Erythroblast (primary cell): ENCODE measurements around the gene DNAJB14.
A peak's percentile ranks its signal among the peaks of the same experiment; 100 is the strongest.

Source experiments
- DNase-seq, 2 experiments: peaks; one replicate each; lab custom pipeline; 2025; lab: John Stamatoyannopoulos, UW
- GATA1 ChIP-seq: IDR thresholded peaks from 2 replicates; pipeline ENCODE4 v1.6.1; 2011; ENCODE audit warnings: low read depth, mild to moderate bottlenecking, control low read depth, low read length, moderate library complexity
- POLR2A ChIP-seq: IDR thresholded peaks from 2 replicates; pipeline ENCODE4 v1.6.1; 2011; ENCODE audit warnings: mild to moderate bottlenecking, low read length

DNAJB14 gene

DNA sequence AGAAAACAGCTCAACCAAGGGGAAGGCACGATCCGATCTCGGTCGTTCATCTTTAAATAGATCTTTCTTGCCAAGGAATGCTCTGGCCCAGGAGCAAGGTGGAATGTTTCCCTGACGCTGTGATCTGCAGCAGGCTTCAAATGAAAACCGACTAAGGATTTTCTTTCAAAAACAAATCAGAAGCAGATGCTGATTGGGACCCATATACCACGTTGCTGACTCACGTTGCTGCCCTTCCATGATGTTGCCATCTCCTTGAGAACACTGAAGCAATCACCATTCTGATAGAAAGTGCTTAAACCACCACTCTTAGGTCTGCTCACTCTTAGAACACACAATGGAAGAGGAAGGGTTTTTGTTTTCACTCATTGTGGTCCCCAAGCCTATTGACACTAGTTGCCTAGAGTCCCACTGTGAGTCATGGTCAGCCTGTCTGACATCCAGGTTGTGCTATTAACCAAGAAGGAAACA is 78.3 kb downstream of the DNAJB14 start:
- TF ChIP-seq POLR2A = no peak
- no peak for DNase-seq

DNA sequence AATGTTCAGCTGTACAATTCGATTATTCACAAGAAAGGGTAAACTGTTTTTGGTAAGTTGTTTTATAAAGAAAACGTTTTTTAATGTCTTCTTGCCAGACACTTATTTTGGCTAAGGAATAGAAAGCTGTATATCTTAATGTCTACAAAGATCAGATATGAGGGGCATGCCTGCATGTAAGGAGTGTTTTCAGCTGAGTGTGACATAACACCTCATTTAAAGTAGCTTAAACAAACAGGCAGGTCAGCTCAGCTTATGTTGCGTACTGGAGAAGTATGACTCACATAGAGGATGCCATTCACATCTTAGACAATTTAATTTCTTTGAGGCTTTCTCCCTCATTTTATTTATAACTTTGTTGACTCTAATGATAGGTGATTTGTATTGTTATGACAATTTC is 82.6 kb downstream of the DNAJB14 start:
- TF ChIP-seq GATA1 (no peak), POLR2A (no peak)
- peak in 1 of 2 experiments; percentile 7 for DNase-seq

DNA sequence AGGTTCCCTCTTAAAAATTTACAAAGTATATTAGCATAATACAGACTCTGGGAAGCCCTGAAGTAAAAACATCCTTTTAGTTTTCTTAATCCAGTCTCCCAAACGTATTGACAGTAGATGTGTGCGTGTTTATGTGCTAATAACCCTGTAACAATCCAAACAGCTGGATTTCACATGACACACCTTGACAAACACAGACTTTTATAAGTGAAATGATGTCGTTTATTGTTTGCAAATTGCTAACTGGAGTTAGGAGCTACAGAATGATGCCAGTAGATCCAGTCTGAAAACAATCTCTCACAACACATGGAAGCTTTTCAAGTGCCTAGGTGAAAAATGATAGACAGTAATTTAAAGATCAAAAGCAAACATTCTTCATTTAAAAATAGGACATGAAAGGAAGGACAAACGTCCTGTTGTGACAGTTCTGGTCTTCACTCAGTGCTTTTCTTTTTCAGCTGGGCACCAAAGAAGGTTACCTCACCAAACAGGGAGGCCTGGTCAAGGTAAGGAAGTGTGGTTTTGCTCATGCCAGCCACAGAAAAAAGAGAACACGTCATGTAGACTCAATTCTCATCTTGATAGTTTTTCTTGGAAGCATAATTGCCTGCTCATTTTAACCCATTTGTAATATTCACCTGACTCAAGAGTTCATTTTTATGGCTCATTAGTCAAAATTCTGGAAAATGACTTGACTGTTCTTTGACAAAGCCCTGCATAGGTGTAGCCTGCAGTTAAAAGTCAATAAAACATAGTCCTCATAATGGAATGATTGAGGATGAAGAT is 85.1 kb downstream of the DNAJB14 start:
- no peak for DNase-seq
- no peak for TF ChIP-seq POLR2A
- no peak for TF ChIP-seq GATA1

DNA sequence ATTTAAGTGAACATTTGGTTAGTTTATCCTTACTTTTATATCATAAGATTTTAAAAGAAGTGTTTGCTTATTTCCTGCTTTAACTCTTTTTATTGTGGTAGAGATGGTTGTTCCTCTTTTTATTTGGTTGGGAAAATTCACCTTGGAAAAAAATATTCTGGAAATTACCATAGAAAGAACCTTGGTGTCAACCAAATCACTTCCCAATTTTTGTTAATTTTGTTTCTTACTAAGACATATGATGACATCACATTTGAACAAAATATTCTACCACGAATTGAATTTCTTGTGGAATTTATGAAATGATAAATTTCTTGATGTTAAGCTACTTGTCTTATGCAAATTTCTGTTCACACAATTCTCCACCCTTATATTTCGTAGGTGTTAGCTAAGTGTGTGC is 85.9 kb downstream of the DNAJB14 start:
- TF ChIP-seq GATA1 = no peak
- no peak for TF ChIP-seq POLR2A
- no peak for DNase-seq

DNA sequence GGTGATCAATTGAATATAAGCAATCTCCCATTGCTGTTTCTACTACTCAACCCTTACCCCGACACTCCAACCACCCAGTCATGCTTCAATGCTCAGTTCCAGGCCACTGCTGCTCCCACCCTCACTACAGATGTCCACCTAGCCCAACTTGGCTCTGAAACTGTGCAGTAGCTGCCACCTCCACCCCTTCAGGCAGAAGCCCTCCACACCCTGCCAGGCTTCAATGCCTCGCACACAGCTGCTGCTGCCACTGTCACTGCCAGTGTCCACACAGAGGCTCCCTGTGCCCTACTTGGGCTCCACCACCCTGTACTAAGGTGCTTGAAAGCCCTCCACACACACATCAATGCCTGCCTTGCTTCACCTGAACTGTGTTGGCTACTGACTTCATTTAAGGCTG is 86.8 kb downstream of the DNAJB14 start:
- DNase-seq = no peak
- TF ChIP-seq GATA1 (no peak), POLR2A (no peak)

DNA sequence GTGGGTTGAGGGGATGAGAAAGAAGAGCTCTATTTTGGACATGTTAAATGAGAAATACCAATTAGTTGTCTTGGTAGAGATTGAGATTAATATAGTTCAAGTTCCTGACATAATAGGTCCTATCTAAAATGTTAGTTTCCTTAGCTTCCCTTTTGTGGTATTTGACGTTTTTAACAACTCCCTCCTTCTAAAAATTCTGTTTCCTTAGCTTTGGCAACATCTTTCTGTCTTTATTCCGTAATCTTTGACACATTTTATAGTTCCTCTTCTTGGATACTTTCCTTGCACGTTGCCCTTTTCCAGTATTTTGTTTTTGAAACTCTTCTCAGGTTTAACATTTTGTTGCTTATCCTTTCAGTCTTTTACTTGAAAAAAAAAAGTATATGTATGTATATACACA is 89.1 kb downstream of the DNAJB14 start:
- TF ChIP-seq GATA1 = no peak
- TF ChIP-seq POLR2A = no peak
- DNase-seq = no peak

DNA sequence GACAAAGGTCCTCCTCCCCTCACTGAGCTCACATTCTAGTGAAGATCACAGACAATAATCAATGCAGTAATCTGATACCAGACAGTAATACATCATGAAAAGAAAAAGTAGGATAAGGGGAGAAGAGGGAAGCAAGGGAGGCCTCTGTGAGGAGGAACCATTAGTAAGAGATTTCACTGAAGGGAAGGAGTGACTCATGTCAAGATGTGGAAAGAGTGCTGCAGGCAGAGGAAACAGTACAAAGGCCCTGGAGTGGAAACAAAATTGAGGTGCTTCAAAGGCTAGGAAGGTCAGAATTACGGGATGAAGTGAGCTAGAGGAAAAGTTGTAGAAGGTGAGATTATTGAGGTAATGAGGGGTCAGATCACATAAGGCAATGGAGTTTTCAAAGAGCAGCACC is 90.3 kb downstream of the DNAJB14 start:
- DNase-seq = peak in 1 of 2 experiments; percentile 36
- no peak for TF ChIP-seq POLR2A
- no peak for TF ChIP-seq GATA1

DNA sequence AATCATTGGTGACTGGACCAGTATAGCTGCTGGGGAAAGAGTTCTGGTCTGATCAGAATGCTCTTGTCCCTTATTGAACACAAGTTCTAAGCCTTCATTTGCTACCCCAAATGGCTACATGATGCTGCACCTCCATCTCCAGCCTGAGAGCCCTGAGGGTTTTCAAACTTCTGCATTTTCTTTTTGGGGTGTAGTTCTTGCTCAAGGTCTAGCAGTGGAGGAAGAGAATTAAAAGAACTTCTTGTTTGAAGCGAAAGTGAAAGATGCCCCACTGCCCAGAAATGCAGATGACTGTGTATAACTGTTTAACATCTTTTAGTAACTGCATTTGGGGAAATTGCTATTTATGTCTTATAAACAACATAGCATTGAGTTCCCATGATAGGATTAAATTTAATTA is 90.7 kb downstream of the DNAJB14 start:
- DNase-seq = peak in 1 of 2 experiments; percentile 28
- TF ChIP-seq GATA1 (no peak), POLR2A (no peak)

DNA sequence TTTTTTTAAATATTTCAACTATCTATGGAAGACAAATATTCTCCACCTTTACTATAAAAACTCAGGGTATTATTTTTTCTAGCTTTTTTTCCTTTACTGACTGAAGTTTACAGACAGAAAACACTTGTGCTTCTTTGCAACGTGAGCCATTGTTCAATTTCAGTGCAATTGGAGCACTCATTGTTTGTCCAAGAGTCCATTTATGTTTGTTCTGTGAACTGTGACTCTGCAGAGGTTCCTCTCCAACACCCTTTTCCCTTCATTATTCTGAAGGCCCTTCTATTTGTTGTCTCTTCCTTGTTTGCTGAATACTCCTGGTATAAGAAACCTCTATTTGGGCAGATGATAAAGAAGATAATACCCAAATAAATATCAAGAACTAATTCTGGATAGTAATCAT is 92.4 kb downstream of the DNAJB14 start:
- DNase-seq = no peak
- no peak for TF ChIP-seq POLR2A
- no peak for TF ChIP-seq GATA1

DNA sequence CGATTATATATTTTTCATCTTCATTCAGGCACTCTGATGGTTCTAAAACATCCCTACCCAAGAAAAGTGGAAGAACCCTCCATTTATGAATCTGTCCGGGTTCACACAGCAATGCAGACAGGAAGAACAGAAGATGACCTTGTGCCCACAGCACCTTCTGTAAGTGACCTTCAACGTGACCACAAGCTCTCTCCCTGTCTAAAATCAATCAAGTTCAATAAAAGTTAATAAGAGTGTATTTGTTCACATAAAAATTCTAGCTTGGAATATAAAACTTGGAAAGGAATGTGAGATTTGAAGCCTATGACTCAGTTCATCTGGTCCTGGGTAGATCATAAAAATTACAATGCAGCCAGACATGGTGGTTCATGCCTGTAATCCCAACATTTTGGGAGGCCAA is 93.2 kb downstream of the DNAJB14 start:
- DNase-seq = no peak
- no peak for TF ChIP-seq GATA1
- no peak for TF ChIP-seq POLR2A

DNA sequence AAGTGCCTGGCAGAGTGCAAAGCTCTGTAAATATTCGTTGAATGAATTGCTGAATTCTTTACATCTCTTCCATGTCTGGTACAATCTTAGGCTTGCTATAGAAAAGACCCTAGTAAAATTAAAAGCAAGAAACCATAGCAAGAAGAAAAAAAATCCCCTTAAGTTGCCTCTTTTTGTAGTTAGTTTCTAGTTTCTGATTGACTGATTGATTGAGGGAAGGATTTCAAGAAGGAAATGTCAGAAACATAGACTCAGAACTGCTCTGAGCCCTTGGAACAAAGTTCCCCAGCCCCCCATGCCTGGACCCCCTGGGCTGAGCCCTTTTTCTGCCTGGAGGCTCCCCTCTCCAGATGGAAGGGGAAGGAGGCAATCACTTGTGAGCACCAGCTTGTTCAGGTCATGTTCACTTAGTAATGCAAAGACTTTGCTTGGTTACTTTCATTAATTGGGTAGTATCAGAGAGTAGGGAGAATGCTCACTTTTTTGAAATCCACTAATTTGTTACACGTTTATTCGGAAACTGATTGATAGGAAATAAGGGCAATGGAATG is 94.1 kb downstream of the DNAJB14 start:
- DNase-seq = no peak

DNA sequence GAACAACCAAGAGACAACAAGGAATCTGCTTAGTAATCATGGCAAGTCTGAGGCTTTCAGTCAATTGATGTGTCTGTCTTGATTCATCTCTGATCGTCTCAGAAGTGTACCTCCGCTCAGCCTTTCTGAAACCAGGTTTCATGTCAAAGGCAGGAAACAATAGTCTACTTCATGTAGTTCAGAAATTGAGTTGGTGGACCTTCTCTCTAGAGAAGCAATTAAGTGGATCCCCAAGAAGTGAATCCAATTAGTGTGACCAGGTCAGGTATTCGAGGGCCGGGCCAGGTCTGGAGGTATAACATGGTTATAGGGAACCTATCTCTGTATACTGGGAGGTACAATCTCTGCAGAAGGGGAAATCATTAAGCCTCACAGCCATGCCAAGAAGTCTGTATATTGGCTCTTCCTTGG is 97.8 kb downstream of the DNAJB14 start:
- TF ChIP-seq GATA1 (no peak), POLR2A (no peak)
- no peak for DNase-seq

More for the DNA sequence above, 94.1 kb downstream of the DNAJB14 start:
- TF ChIP-seq POLR2A = no peak
- TF ChIP-seq GATA1 = no peak

DNA sequence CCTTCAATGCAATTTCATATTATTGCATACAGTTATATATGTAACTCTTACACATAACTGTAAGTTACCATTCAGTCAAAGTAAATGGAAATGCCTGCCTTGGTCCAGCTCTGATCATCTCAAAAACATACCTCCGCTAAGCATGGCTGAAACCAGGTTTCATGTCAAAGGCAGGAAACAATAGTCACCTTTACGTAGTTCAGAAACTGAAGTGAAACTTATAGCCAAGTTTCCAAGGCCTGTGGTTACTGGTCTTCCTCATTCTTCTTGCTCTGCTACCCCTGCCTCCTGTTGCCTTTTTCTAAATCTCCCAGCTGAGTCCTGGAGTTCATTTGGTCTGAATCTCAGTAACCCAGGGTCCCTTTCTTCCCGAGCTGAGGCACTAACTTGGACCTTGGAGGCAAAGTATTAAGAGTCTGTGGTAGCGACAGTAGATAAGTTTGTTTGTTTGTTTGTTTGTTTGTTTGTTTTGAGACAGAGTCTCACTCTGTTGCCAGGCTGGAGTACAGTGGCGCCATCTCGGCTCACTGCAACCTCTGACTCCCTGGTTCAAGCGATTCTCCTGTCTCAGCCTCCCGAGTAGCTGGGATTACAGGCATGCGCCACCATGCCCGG is 98.9 kb downstream of the DNAJB14 start:
- TF ChIP-seq POLR2A = no peak
- DNase-seq = no peak

DNA sequence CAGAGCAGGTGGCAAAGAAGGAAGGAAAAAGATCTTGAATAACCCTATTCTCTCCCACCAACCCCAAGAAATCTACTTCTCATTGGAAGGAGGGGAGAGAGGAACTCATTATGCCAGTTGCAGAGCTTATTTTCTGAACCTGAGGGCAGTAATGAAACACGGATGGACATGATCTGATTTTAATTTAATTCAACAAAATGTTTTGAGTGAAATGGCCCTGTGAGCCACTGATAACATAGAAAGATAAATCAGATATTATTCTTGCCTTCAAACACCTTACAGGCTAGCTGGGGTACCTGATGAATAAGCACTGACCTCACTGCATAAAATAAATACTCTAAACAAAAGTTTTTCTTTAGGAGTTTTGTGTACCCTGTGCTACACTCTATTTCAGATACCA is 99.5 kb downstream of the DNAJB14 start:
- TF ChIP-seq POLR2A = no peak
- no peak for TF ChIP-seq GATA1
- no peak for DNase-seq
